Measurements from ENCODE around the gene IPMK.
A peak's percentile ranks its signal among the peaks of the same experiment; 100 is the strongest.

The IPMK gene

DNA sequence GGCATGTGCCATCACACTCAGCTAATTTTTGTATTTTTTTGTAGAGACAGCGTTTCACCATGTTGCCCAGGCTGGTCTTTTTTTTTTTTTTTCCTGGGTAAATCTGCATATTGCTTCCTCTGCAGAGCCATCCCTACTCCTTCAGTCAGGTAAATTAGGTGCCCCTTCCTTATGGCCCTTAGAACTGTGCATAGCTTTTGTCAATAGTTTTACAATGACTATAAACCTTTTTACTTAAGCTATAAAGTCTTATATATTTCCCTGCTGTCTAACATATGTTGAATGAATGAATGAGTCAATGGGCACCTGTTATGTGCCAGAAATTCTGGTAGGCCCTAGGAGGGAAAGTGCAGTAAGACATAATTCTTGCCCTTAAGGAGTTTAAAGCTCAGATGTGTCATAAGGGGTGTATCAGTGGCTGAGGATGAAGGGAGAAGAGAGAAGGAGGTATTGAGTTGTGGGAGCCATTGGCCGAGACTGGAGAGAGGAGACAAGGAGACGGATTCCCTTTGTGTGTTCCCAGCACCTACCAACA lies 36.5 kb upstream of the IPMK start:
- H3K9me3 ChIP-seq (ENCODE audit: control insufficient read depth, low read length), result no peaks in the 10 kb centered on the region
- no peaks in the 10 kb centered on the region for H3K36me3 ChIP-seq (ENCODE audit: control insufficient read depth, insufficient read depth, low read length)
- H3K9ac ChIP-seq, result no peak overlapping the region
- TF ChIP-seq, protein P1, sequence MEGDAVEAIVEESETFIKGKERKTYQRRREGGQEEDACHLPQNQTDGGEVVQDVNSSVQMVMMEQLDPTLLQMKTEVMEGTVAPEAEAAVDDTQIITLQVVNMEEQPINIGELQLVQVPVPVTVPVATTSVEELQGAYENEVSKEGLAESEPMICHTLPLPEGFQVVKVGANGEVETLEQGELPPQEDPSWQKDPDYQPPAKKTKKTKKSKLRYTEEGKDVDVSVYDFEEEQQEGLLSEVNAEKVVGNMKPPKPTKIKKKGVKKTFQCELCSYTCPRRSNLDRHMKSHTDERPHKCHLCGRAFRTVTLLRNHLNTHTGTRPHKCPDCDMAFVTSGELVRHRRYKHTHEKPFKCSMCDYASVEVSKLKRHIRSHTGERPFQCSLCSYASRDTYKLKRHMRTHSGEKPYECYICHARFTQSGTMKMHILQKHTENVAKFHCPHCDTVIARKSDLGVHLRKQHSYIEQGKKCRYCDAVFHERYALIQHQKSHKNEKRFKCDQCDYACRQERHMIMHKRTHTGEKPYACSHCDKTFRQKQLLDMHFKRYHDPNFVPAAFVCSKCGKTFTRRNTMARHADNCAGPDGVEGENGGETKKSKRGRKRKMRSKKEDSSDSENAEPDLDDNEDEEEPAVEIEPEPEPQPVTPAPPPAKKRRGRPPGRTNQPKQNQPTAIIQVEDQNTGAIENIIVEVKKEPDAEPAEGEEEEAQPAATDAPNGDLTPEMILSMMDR (IDR thresholded peaks at IDR 0.05), result no peak
- H3K4me1 ChIP-seq, result peaks cover 17% of the 10 kb centered on the region
- no peak overlapping the region for H3K4me2 ChIP-seq (ENCODE audit: low read length)
- H2AFZ ChIP-seq, result peak overlapping the region; percentile 59
- no peaks in the 10 kb centered on the region for H3K27me3 ChIP-seq (ENCODE audit: control insufficient read depth, insufficient read depth, low read length)
- no peak overlapping the region for H3K4me3 ChIP-seq (ENCODE audit: low read depth, low read length)
- peaks cover 2% of the 10 kb centered on the region for H3K79me2 ChIP-seq
- H3K27ac ChIP-seq, result no peak overlapping the region

DNA sequence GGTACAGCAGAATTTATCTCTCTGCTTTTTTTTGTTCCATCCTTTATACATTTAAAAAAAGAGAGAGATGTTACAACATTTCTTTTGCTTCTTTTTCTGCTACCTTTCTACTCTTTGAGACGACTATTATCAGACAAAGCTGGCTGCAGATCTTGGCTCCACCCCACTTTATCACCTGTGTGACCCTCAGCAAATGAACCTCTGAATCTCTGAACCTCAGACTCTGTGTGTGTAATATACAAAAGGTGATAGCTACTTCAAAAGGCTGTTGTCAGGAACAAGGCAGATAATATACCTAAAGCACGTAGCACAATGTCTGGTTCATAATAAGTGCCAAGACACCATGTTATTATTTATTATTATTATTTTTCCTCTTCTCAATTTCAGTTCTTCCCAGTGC lies 34.6 kb upstream of the IPMK start:
- no peaks in the 10 kb centered on the region for H3K36me3 ChIP-seq (ENCODE audit: control insufficient read depth, insufficient read depth, low read length)
- no peak overlapping the region for H3K9ac ChIP-seq
- H3K27ac ChIP-seq, result no peak overlapping the region
- H3K27me3 ChIP-seq (ENCODE audit: control insufficient read depth, insufficient read depth, low read length), result no peaks in the 10 kb centered on the region
- TF ChIP-seq, protein P1 (IDR thresholded peaks at IDR 0.05), result no peak
- no peaks in the 10 kb centered on the region for H3K9me3 ChIP-seq (ENCODE audit: control insufficient read depth, low read length)
- peaks cover 2% of the 10 kb centered on the region for H3K79me2 ChIP-seq
- no peak overlapping the region for H2AFZ ChIP-seq
- no peak overlapping the region for H3K4me2 ChIP-seq (ENCODE audit: low read length)
- H3K4me3 ChIP-seq (ENCODE audit: low read depth, low read length), result no peak overlapping the region
- H3K4me1 ChIP-seq, result peaks cover 18% of the 10 kb centered on the region

DNA sequence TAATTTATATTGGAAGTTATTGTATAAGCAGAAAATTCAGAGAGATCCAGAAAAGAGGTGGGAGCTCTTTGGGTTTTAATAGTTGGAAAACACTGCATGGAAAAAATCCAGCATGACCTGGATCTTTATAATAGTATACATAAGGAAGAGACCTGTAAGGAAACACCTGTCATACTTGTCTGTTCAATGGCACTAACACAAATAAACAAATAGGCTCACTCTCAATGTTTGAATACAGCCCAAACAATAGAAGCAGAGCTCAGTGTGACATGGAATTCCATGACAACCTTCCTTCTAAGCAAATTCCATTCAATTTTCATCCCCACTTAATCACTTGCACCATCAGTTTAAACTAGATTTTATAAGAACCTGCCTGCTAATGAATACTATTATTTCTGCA lies 33.0 kb upstream of the IPMK start:
- H3K4me2 ChIP-seq (ENCODE audit: low read length), result peak overlapping the region; percentile 33
- no peaks in the 10 kb centered on the region for H3K9me3 ChIP-seq (ENCODE audit: control insufficient read depth, low read length)
- H3K9ac ChIP-seq, result no peak overlapping the region
- H2AFZ ChIP-seq, result no peak overlapping the region
- peaks cover 18% of the 10 kb centered on the region for H3K4me1 ChIP-seq
- peaks cover 2% of the 10 kb centered on the region for H3K79me2 ChIP-seq
- no peak overlapping the region for H3K4me3 ChIP-seq (ENCODE audit: low read depth, low read length)
- no peak overlapping the region for H3K27ac ChIP-seq
- no peaks in the 10 kb centered on the region for H3K27me3 ChIP-seq (ENCODE audit: control insufficient read depth, insufficient read depth, low read length)
- no peaks in the 10 kb centered on the region for H3K36me3 ChIP-seq (ENCODE audit: control insufficient read depth, insufficient read depth, low read length)
- TF ChIP-seq, protein P1 (IDR thresholded peaks at IDR 0.05), result no peak

DNA sequence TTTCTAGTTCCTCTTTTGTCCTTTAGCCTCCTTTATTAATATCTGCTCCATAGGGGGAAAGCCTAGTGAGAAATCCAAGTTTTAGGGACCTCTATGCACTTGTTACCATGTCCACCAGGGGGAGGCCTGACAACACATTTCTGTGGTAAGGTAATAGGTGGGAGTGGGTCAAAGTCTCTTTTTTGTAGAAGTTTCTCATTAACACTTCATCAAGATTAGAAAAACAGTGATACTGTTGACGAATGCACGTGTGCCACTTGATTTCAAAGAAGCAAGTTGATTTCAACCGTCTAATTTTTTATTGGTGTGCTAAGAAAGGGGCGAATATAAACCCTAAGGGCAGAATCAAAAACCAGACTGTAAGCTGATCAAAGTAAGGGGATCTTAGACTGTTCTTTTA lies 31.9 kb upstream of the IPMK start:
- Histone ChIP-seq H2AFZ (no peak overlapping the region), H3K27ac (no peak overlapping the region), H3K4me1 (peaks cover 24% of the 10 kb centered on the region), H3K79me2 (peaks cover 2% of the 10 kb centered on the region), H3K27me3 (ENCODE audit: control insufficient read depth, insufficient read depth, low read length) (no peaks in the 10 kb centered on the region), H3K9ac (no peak overlapping the region), H3K36me3 (ENCODE audit: control insufficient read depth, insufficient read depth, low read length) (no peaks in the 10 kb centered on the region), H3K9me3 (ENCODE audit: control insufficient read depth, low read length) (no peaks in the 10 kb centered on the region), H3K4me3 (ENCODE audit: low read depth, low read length) (no peak overlapping the region), H3K4me2 (ENCODE audit: low read length) (no peak overlapping the region)
- TF ChIP-seq, protein P1 (IDR thresholded peaks at IDR 0.05), result peak; percentile 84

DNA sequence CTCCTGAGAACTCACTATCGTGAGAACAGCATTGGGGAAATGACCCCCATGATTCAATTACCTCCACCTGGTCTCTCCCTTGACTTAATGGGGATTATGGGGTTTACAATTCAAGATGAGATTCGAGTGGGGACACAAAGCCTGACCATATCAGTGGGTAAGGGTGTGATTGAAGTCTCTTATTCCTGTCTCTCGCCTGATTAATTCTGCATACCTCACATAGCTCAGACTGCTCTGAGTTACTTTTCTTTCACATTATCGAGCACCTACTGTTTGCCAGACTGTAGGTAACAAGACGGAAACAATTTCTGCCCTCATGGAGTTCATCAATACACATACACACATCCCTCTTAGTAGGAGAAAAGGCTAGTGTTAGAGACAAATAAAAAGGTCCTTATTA lies 26.3 kb upstream of the IPMK start:
- no peak overlapping the region for H2AFZ ChIP-seq
- H3K4me3 ChIP-seq (ENCODE audit: low read depth, low read length), result no peak overlapping the region
- peaks cover 31% of the 10 kb centered on the region for H3K4me1 ChIP-seq
- H3K79me2 ChIP-seq, result peaks cover 5% of the 10 kb centered on the region
- no peaks in the 10 kb centered on the region for H3K9me3 ChIP-seq (ENCODE audit: control insufficient read depth, low read length)
- TF ChIP-seq, protein P1 (IDR thresholded peaks at IDR 0.05), result no peak
- no peaks in the 10 kb centered on the region for H3K27me3 ChIP-seq (ENCODE audit: control insufficient read depth, insufficient read depth, low read length)
- peak overlapping the region; percentile 36 for H3K27ac ChIP-seq
- H3K9ac ChIP-seq, result no peak overlapping the region
- no peaks in the 10 kb centered on the region for H3K36me3 ChIP-seq (ENCODE audit: control insufficient read depth, insufficient read depth, low read length)
- no peak overlapping the region for H3K4me2 ChIP-seq (ENCODE audit: low read length)

Data from parathyroid adenoma (tissue), 2 donors.